HG03135 (cell line): ENCODE measurements around the gene ATP11A.
A peak's percentile ranks its signal among the peaks of the same experiment; 100 is the strongest.
"Not testable (repeated sequence)": the region's sequence is repeated elsewhere in the genome, so short reads cannot be mapped to it uniquely, and the experiment has no call there.

Experiments
- ATAC-seq: cut with Tn5 transposase; IDR thresholded peaks from one replicate; pipeline ENCODE4 v1.9.1; 2021; ENCODE audit warnings: mild to moderate bottlenecking, moderate library complexity; ENCODE audit not compliant: unreplicated experiment

Gene ATP11A

DNA sequence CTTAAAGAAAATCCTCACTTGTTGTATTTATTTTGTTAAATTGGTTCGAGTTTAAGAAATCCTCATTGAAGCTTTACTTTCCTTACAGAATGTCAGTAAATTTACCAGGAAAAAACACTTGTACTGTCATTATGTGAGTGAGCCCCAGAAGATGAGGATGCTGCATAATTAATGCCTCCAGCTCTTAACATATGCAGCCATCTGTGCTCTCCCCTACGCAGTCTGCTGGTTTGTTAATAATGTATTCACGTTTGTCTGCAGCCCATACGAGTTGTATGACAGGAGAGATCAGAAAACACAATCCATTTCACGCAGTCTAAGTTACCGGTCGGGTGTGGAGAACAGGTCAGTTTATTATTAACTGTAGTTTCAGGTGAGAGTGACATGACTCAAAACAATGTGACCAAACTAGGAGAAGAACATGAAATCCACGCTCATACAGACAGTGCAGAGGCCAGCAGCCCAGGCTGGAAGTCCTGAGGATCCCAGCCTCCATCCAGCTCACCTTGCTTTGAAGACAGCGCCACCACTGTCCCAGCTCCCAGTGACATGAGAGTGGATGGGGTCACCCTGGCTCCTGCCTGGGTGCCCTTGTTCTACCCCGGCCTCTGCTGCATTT lies 19.8 kb upstream of the ATP11A start:
- peak; percentile 58 for ATAC-seq

DNA sequence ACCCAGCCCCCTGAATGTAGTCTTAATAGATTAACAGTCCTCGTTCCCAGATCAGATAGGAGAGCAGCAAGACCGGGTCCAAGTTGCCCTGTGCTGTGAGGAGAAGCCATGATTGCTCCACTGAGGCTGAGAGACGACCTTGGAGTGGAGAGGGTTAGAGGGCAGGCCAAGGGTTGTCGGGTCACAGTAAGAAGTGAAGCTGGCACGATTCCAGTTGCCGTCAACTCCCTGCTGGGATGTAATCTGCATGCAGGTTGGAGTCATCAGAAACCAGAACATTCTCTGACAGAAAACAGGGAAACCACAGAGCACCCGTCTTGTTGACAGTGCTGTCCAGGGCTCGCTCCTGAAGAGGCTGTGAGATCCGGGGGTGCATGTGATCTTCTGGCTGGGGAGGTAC lies 19.0 kb upstream of the ATP11A start:
- no peak for ATAC-seq

DNA sequence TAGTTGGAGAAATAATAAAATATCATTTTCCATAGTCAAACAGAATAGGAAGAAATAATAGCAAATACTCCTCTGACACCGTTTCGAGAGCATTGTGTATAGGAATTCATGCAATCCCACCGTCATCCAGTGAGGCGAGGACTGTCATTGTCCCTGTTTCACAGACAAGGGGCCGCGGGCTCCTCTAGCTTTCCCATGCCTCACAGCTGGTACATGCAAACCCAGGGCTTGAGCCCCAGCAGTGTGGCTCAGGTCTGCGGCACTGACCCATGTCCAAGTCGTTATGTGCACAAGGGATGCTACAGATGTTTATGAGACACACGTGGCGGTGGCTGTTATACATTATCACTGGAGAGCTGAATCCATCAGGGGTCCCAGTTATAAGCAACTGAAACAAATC lies 18.5 kb upstream of the ATP11A start:
- no peak for ATAC-seq

DNA sequence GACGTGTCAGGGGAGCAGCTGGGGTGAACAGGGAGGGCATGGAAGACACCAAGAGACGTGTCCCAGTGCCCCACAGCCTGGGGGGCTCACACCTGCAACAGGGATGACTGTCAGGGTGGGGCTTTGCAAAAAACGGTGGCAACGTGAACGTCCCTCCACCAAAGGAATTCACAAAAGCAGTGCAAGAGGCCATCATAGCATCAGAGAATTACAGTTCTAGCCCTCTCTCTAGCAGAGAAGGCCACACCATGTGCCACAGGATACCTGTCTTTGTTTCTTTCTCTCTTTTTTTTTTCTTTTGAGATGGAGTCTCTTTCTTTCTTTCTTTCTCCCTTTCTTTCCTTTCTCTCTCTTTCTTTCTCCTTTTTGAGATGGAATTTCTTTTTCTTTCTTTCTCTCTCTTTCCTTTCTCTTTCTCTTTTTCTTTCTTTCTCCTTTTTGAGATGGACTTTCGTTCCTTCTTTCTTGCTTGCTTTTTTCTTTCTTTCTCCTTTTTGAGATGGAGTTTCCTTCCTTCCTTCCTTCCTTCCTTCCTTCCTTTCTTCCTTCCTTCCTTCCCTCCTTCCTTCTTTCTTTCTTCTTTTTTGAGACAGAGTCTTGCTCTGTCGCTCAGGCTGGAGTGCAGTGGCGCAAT lies 17.1 kb upstream of the ATP11A start:
- no peak for ATAC-seq

DNA sequence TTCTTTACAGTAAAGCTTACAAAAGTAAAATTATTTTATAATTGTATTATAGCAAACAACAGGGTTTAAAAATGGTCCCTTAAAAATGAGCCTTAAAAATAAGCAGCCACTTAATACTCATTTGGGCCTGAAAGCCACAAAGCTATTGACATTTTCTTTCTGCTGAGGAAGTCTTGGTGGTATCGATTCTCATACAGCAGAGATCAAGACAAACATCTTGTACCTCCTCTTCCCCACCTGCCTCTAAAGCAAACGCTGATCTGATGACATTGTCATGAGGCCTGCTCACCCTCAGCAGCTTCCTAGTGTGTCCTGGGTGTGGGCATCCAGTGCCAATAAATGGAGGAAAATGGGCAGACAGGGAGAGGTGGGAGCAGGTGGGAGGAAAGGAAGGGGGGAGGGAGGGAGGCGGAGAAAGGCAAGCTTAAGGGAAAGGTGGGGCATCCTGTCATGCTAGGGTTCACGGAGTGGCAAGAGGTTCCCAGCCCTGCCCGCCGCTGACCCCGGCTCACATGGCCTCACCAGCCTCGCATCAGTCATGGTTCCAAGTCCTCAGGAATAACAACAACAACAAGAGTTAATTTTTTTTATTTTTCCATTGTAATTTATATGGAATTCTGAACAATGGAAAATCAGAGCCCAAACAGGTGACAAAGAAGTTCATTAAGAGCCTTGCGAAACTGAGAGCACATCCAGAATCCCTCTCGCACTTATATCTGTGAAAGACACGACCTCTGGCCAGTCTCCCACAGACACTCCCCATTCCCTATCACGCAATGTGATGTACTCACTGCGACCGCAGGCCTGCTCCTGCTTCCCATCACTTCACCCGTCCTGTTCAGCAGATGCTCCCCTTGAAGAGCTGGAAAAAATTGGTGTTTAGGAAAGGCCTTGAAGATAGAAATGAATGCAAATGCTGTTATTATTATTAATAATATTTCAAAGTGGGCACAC lies 15.1 kb upstream of the ATP11A start:
- ATAC-seq, result no peak

DNA sequence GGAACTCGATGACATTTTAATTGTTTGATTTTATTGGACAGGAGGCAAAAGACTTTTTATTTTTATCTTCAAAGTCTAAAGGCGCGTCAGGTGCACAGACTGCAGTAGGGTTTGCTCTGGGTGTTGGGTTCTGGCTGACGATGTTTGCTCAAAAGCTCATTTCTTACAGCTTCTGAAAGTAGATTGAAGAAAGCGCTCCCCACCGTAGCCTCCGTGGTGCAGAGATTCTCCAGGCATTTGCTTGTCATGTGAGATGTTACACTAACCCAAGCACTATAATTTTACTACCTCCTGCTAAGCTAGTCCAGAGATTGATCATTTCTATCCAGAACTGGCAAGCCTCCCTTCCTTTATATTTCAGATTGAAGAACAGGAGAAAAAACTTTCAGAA lies 14.5 kb upstream of the ATP11A start:
- no peak for ATAC-seq

DNA sequence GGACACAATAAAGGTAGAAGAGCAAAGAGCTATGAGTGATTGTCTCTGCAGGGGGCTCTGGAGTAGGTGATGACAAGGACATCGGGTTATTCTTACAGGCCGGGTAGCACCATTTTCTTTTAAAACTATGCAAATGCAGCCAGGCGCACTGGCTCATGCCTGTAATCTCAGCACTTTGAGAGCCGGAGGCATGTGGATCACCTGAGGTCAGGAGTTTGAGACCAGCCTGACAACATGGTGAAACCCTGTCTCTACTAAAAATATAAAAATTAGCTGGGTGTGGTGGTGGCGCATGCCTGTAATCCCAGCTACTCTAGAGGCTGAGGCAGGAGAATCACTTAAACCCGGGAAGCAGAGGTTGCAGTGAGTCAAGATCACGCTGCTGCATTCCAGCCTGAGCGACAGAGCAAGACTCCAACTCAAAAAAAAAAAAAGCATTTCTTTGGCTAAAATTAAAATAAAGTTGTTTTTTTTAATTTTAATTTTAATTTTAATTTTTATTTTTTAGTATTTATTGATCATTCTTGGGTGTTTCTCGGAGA lies 12.3 kb upstream of the ATP11A start:
- ATAC-seq, result not testable (repeated sequence)

DNA sequence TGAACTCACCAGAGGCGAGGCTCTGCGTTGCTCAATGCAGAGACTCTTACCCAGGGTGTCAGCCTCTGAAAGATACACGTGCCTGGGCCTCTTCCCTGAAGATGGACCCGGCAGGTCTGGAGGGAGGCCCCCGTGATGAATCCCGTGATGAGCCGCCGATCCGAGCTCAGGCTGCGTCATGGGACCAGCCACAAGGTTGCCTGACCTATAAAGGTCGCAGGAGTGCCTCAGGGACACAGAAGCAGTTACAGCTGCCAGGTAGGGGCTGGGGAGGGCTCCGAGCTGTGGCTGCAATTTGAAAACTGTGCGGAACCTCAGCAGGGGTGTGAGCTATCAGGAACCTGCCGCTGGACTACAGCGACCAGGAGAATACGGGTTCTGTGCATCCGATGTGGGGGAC lies 10.5 kb upstream of the ATP11A start:
- ATAC-seq, result no peak

DNA sequence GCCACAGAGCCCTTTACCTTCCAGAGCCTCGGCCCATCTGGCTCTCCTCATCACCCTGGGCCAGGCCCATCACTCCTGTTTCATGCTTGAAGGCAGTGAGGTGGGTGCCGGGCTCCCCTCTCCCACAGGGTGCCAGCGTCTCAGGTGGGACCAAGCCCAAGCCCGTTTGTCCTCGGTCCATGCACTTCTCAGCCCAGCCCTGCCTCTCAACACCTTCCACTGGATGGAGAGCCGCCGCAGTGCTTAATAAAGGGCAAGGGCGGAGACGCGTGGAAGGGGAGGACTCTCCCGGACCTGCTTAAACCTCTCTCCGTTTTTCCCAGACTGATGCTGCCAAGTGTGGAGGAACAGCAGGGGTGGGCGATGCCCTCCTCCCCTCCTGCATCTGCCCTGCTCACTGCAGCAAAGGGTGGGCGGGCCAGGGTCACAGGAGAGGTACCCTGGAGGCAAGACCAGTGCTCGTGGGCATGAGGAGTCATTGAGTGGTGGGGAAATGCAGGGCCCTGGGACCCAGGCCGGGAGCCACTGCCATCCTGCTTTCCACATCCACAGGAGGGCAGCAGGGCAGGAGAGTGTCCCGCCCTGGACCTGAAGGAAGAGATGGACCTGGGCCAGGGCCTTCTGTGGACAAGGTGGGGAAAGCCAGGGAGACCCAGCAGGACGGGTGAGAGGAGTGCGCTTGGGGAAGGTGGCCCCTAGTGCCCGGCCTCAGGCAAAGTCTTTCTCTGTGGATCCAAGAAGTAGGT lies 9.7 kb upstream of the ATP11A start:
- no peak for ATAC-seq

DNA sequence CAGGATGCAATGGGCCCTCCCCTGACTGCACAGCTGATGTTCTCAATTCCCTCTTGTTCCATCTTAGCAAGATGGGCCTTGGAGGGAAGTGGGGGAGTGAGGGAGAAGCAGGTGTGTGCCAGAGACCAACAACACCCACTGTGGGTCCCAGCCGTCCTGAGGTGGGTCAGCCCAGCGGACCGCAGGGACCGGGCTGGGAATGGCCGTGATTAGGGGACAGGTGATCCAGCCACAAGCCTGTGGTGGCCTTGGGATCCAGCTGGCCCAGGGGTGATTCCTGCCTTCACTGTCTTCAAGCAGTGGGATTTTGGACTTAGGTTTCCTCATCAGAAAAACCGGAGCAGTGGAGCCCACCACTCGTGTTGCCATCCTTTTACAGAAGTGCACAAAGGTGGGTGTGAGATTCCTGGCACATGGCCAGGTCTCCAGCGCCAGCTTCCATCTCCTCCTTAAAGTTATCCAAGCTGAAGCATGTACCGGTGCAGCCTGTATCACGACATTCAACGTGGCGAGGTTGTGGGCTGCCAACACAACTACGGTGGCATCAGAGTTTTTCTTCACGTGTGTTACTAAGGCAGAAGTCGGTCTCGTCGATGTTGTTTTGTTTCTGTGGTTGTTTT lies 9.0 kb upstream of the ATP11A start:
- no peak for ATAC-seq

DNA sequence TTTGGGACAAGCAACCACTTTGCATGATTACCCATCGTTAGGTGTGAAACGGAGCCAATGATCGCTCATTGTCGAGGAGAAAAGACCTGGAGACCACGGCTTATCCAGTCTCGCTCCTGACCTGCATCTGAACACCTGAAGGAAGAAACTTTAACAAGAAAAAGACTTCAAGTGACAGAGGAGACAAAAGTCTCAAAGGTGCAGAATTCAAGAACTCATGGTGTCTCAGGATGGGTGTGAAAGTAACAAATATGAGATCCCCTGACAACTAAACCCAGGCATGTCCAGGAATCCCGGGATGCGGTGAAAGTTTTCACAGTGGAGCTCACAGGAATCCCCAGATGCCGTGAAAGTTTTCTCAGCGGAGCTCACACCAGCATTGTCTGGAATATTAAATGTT lies 6.3 kb upstream of the ATP11A start:
- ATAC-seq, result no peak

DNA sequence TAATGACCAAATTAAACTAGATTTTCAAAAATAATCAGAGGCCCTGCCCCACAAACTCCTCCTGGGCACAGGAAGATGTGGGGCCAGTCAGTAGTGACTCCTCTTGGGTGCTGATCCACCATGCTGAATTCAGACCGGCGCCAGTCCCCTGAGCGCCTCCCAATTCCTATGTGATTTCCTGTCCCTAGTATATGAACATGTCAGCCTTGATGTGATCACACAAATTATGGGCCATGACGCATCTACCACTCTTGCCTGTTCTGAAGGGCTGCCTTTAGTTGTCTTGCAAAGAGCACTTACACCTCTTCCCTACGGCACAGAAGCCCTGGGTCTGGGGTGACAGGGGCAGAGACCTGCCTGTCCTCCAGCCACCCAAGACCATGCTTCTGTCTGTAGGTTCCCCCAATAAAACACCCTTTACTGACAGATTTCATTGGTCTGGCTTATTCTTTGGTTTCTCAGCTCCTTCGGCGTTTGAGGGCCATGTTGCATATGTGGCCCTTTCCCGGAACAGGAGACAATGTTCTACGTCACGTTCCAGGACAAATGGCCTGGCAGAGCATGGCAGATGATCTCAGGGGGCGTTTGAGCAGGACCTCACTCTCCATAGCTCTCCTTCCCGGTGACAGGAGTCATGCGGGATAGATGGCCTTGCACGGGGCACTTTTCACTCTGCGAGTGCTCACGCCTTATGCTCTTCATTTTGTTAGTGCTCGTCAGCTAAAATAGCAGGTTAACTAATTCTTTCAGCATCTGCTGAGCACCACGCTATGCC lies 5.6 kb upstream of the ATP11A start:
- ATAC-seq, result no peak

DNA sequence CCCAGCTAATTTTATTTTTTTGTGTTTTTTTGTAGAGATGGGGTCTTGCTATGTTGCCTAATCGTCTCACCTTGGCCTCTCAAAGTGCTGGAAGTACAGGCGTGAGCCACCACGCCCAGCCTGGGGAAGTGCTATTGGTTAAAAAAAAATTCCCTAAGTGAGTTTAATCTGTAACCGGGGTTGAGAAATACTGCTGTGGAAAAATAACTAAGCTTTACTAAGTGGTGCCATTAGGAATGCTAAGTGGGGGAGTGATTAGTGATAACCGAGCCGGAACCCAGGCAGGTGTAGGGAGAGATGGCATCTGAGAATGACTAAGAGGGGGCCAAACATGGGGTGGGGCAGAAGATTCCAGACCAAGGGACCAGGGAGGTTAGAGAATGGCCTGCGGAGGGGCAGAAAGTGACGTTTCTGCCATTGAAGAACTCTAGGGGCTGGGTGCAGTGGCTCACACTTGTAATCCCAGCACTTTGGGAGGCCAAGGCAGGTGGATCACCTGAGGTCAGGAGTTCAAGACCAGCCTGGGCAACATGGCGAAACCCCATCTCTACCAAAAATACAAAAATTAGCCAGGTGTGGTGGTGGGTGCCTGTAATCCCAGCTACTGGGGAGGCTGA lies 4.5 kb upstream of the ATP11A start:
- ATAC-seq, result not testable (repeated sequence)

DNA sequence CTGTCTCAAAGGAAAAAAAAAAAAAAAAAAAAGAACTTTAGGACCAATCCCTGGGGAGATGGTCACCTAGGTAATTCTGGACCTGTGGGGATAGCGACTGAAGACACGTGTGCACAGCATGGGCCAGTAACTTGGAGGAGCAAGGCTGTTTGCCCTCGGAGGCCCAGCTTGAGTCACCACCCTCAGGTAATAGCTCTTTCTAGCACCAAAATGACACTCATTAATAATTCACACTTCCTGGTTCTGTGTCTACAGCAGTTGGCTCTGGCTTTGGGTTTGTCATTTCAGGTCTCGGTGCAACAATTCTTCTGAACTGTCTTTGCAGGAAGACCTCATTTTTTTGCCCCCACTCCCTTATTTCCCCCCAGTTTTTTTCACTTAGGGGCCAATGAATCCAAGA lies 3.9 kb upstream of the ATP11A start:
- ATAC-seq, result no peak

DNA sequence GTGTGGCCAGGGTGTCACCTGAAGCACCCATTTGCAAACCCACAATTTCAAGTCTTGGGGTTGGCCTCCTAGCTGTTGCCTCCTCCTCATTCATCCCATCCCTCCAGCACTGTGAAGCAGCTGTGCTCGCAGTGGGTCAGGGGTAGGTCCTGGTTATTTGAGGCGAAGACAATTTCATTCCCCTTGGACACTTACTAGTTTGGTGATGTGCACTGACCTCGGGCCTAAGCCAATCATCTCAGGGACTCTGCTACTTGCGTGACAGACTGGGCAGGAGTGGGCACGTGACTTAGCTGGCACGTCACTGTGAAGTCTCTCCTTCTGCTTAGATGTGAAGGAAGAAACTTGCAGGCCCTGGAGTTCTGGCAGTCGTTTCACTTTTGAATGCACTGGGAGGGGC lies 3.5 kb upstream of the ATP11A start:
- ATAC-seq, result no peak

DNA sequence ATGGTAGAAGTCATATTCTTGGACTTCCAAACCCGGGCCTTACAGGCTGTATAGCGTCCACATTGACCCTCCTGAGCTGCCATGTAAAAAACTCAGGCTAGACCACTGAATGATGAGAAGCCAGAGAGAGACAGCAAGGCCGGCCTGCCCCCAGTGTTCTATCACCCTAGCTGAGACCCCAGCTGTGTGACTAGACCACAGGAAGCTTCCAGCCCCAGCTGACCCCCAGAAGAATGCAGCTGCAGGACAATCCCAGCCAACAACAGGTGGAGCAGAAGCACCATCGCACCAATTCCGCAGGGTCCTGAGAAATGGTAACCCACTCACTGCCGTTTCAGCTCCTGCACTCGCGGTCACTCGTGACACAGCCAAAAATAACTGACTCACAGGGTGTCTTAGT lies 2.9 kb upstream of the ATP11A start:
- ATAC-seq, result no peak

DNA sequence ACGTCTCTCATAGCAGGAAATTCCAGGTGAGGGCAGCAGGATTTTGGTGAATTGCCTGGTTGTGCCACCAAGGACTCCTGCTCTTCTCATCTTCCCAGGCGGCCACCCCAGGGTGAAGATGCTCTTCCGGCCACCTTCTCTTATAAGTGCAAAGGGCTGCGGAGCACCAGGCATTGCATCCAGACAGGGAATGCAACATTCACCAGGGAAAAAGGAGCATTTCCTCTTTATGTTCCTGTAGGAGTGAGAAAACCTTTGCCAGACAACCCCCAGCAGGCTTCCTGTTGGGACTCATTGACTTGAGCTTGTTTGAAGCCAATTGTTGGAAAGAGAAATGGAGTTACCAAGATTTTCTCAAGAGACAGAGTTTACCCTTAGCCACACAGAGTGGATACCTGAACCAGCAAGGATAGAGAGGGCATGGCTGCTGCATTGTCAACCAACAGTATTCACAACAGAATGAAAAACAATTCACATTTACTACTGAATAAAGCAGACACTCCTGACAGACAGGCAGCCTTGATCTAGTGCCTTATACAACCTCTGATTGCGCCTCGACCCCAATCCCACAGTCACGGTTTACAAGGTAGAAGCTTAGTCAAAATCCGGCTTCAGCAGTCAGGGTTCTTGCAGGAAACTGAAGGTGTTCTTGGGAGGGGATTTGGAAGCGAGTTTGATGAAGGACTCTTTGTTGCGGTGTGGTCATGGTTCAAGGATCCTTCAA lies 1.8 kb upstream of the ATP11A start:
- no peak for ATAC-seq

DNA sequence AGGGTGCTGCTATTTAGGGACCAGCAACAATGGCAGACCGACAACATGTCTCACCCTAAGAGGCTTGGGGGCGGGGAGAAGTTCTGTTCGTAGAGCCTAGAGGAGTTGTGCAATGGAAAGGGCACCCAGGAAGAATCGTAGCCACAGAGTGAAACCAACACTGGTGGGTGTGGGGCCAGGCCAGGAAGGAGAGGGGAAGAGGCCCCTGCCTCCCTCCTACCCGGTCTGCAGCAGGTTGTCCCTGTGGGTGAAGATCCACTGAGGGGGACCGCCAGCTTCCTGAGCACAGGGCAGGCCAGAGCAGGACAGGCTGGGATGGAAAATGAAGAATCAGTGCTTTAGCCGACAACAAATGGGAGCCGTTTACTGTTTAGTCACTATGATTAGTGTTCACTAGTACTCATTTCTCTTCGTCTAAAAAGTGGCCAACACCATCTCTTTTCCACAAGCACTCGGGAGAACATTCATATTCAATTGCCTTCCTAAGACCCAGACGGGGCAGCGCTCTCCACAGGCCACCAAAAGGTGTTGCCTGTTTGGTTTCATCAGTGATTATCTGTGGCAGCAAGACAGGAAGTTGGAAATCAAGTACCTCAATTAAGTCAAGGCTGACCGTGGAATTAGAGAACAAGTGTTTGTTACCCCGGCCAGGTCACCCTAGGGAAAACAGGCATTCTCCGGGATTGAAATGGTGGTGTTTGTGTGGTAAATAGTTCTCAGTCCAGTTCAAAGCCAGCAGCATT lies 1.1 kb upstream of the ATP11A start:
- ATAC-seq, result no peak
